Measurements from ENCODE around the gene SZT2.

GRCh38 chr1:43379476-43379875, 10.2 kb upstream of the SZT2 start:
- no peak for TF ChIP-seq MAX (IDR thresholded peaks at IDR 0.05; ENCODE audit: low read depth, low read length)
- no peak for TF ChIP-seq CTCF (IDR thresholded peaks at IDR 0.05; ENCODE audit: low read depth, low read length)
- no peak for TF ChIP-seq POLR2A (IDR thresholded peaks at IDR 0.05; ENCODE audit: extremely low read depth, insufficient read length)
- TF ChIP-seq MYC (IDR thresholded peaks at IDR 0.05; ENCODE audit: low read depth, low read length) = no peak

Data from NB4 (cell line).